Activated naive CD4-positive, alpha-beta T cell treated with anti-CD3 and anti-CD28 coated beads, Interleukin-2, amount 50 U/mL, for 16 hours (primary cell): ENCODE measurements around the gene CTBS.

Experiments used
- DNase-seq: peaks from one replicate; pipeline ENCODE4 v3.0.0-alpha.2; 2020

Gene CTBS

GRCh38 chr1:84505493-84506001 is 68.7 kb downstream of the CTBS start:
- no peak for DNase-seq

GRCh38 chr1:84504580-84505492 is 69.4 kb downstream of the CTBS start:
- DNase-seq: no peak

- no peak for DNase-seq
These were observed 71.3 kb downstream of the CTBS start for GRCh38 chr1:84502927-84503326.
